Activated naive CD4-positive, alpha-beta T cell treated with anti-CD3 and anti-CD28 coated beads, Interleukin-2, amount 50 U/mL, for 72 hours (primary cell): ENCODE results near the gene BABAM1. TPM values are rescaled to one million over a fixed set of nuclear protein-coding genes. Genes with fewer than 3 reads are reported as not detected.

ENCODE experiments used
- ATAC-seq, 2 donors: fragments of 150-1000 bp; cut with Tn5 transposase; 2 replicates each; pipeline ENCODE4 v1.10.0; 2021; ENCODE audit warnings: mild to moderate bottlenecking in 2 of 2, moderate library complexity in 2 of 2
- DNase-seq, 2 donors: peaks; one replicate each; pipeline ENCODE4 v3.0.0; 2021 to 2022; ENCODE audit warnings: low spot score in 2 of 2
- H3K27ac Mint-ChIP-seq, 2 donors: one replicate each; pipeline ENCODE4 v1.8.0; 2022; ENCODE audit warnings: mild to moderate bottlenecking in 2 of 2, mixed read lengths in 2 of 2
- H3K36me3 Mint-ChIP-seq, 2 donors: one replicate each; pipeline ENCODE4 v1.8.0; 2022; ENCODE audit warnings: mixed read lengths in 2 of 2
- H3K9me3 Mint-ChIP-seq, 2 donors: one replicate each; pipeline ENCODE4 v1.8.0; 2022; ENCODE audit warnings: mixed read lengths in 2 of 2
- total RNA-seq, 2 donors: library from RNA; stranded (reverse); gene quantifications; one replicate each; pipeline ENCODE4 v1.2.3, GENCODE V29; 2022

Gene BABAM1
- total RNA-seq, 2 donors from 2014 or later, result 115 to 125 TPM

GRCh38 chr19:17240062-17240752 lies 27.0 kb upstream of the BABAM1 start:
- H3K36me3 Mint-ChIP-seq, result no peaks in the 10 kb centered on the region
- no peaks in the 10 kb centered on the region for H3K9me3 Mint-ChIP-seq
- DNase-seq, result no peak
- H3K27ac Mint-ChIP-seq, result no peak overlapping the region
- ATAC-seq, result no peak

- Mint-ChIP-seq H3K27ac (no peak overlapping the region), H3K9me3 (no peaks in the 10 kb centered on the region), H3K36me3 (no peaks in the 10 kb centered on the region)
- DNase-seq (no peak), ATAC-seq (no peak)
Observed at GRCh38 chr19:17240826-17241399, 26.3 kb upstream of the BABAM1 start.

- Mint-ChIP-seq H3K27ac (peak overlapping the region; percentile 30 to 42), H3K36me3 (no peaks in the 10 kb centered on the region), H3K9me3 (no peaks in the 10 kb centered on the region)
- ATAC-seq (no peak), DNase-seq (no peak)
Observed at GRCh38 chr19:17242431-17243208, 24.6 kb upstream of the BABAM1 start.

GRCh38 chr19:17243211-17243829 lies 23.9 kb upstream of the BABAM1 start:
- Mint-ChIP-seq H3K27ac (peak overlapping the region; percentile 30 to 42), H3K9me3 (no peaks in the 10 kb centered on the region), H3K36me3 (no peaks in the 10 kb centered on the region)
- ATAC-seq (no peak), DNase-seq (no peak)

- no peaks in the 10 kb centered on the region for H3K9me3 Mint-ChIP-seq
- H3K36me3 Mint-ChIP-seq, result no peaks in the 10 kb centered on the region
- DNase-seq (no peak), ATAC-seq (no peak)
- H3K27ac Mint-ChIP-seq, result no peak overlapping the region
Observed at GRCh38 chr19:17243830-17244617, 23.2 kb upstream of the BABAM1 start.

- Mint-ChIP-seq H3K27ac (no peak overlapping the region), H3K36me3 (no peaks in the 10 kb centered on the region), H3K9me3 (no peaks in the 10 kb centered on the region)
- DNase-seq, result no peak
- ATAC-seq, result no peak
Observed at GRCh38 chr19:17244618-17245534, 22.4 kb upstream of the BABAM1 start.

- DNase-seq, result no peak
- Mint-ChIP-seq H3K27ac (peak within 1 kb of the TSS; percentile 62 to 68), H3K9me3 (no peaks in the 10 kb centered on the region), H3K36me3 (no peaks in the 10 kb centered on the region)
- peak; percentile 5 to 19 for ATAC-seq
Observed at GRCh38 chr19:17245535-17245984, 21.7 kb upstream of the BABAM1 start, which contains the start of gene NR2F6. Gene NR2F6 (minus strand): TSS chr19:17245919. CDS start chr19:17245220, 699 bp downstream.

- no peak for DNase-seq
- H3K36me3 Mint-ChIP-seq, result no peaks in the 10 kb centered on the region
- H3K27ac Mint-ChIP-seq, result peak overlapping the region in 1 of 2 donors; percentile 62
- ATAC-seq, result no peak
- no peaks in the 10 kb centered on the region for H3K9me3 Mint-ChIP-seq
Observed at GRCh38 chr19:17246681-17247425, 20.4 kb upstream of the BABAM1 start.

GRCh38 chr19:17248011-17248776 lies 19.0 kb upstream of the BABAM1 start:
- no peaks in the 10 kb centered on the region for H3K36me3 Mint-ChIP-seq
- ATAC-seq (no peak), DNase-seq (no peak)
- no peak overlapping the region for H3K27ac Mint-ChIP-seq
- no peaks in the 10 kb centered on the region for H3K9me3 Mint-ChIP-seq

- DNase-seq (no peak), ATAC-seq (no peak)
- Mint-ChIP-seq H3K36me3 (no peaks in the 10 kb centered on the region), H3K27ac (peak overlapping the region in 1 of 2 donors; percentile 53), H3K9me3 (no peaks in the 10 kb centered on the region)
Observed at GRCh38 chr19:17249887-17250548, 17.2 kb upstream of the BABAM1 start.

GRCh38 chr19:17254636-17255035 lies 12.6 kb upstream of the BABAM1 start:
- DNase-seq (no peak), ATAC-seq (no peak)
- Mint-ChIP-seq H3K36me3 (no peaks in the 10 kb centered on the region), H3K27ac (no peak overlapping the region), H3K9me3 (no peaks in the 10 kb centered on the region)

- Mint-ChIP-seq H3K9me3 (no peaks in the 10 kb centered on the region), H3K36me3 (no peaks in the 10 kb centered on the region), H3K27ac (no peak overlapping the region)
- ATAC-seq, result no peak
- DNase-seq, result no peak
Observed at GRCh38 chr19:17255150-17255621, 12.1 kb upstream of the BABAM1 start.

GRCh38 chr19:17256130-17256529 lies 11.1 kb upstream of the BABAM1 start:
- DNase-seq, result no peak
- H3K9me3 Mint-ChIP-seq, result no peaks in the 10 kb centered on the region
- ATAC-seq, result no peak
- H3K36me3 Mint-ChIP-seq, result no peaks in the 10 kb centered on the region
- no peak overlapping the region for H3K27ac Mint-ChIP-seq
